Calu3 (cell line): ENCODE results near the gene PIK3C3. TPM values are rescaled to one million over a fixed set of nuclear protein-coding genes. Genes with fewer than 3 reads are reported as not detected.

Source experiments
- BruUV-seq: library from RNA; stranded (reverse); fragments of 400-500 nt; replicated peaks from 2 replicates; lab custom pipeline; 2021; lab: Mats Ljungman, UMichigan
- CTCF ChIA-PET: fragments of 300-600 bp; sonication (Branson Sonifier 250); formaldehyde crosslinking; loops from one replicate; lab custom pipeline; 2022; ENCODE audit warnings: antibody characterized with exemption; lab: Charles Lee
- DNase-seq: peaks from one replicate; pipeline ENCODE4 v3.0.0; 2022
- H3K27ac Mint-ChIP-seq: one replicate; pipeline ENCODE4 v1.8.0; 2022; ENCODE audit warnings: mixed read lengths; ENCODE audit not compliant: unreplicated experiment
- H3K27me3 Mint-ChIP-seq: one replicate; pipeline ENCODE4 v1.8.0; 2022; ENCODE audit warnings: mixed read lengths; ENCODE audit not compliant: unreplicated experiment
- H3K36me3 Mint-ChIP-seq: one replicate; pipeline ENCODE4 v1.8.0; 2022; ENCODE audit warnings: mild to moderate bottlenecking, moderate library complexity, mixed read lengths; ENCODE audit not compliant: insufficient read depth, unreplicated experiment
- H3K4me1 Mint-ChIP-seq: one replicate; pipeline ENCODE4 v1.8.0; 2022; ENCODE audit warnings: mild to moderate bottlenecking, low read depth, mixed read lengths; ENCODE audit not compliant: unreplicated experiment
- H3K4me3 Mint-ChIP-seq: one replicate; pipeline ENCODE4 v1.8.0; 2022; ENCODE audit warnings: mild to moderate bottlenecking, low read depth, moderate library complexity, mixed read lengths; ENCODE audit not compliant: unreplicated experiment
- H3K9me3 Mint-ChIP-seq: one replicate; pipeline ENCODE4 v1.8.0; 2022; ENCODE audit warnings: low read depth, mixed read lengths; ENCODE audit not compliant: unreplicated experiment
- intact Hi-C: fragments of 100-400 bp; cut with micrococcal nuclease; formaldehyde crosslinking; loops from one replicate; pipeline ENCODE4 v1.10.0; 2022; ENCODE audit not compliant: unreplicated experiment
- total RNA-seq: library from RNA; stranded (reverse); gene quantifications from 2 replicates; pipeline ENCODE4 v1.2.3, GENCODE V29; 2022
- TF ChIP-seq, protein P1 (sequence below): fragments of 200-600 bp; IDR thresholded peaks from one replicate; pipeline ENCODE4 v1.8.0; 2022; ENCODE audit warnings: antibody characterized with exemption; ENCODE audit not compliant: unreplicated experiment

The PIK3C3 gene
- total RNA-seq, 1 experiment from 2014 or later, result 32.9 TPM

- no peak for DNase-seq
- H3K36me3 Mint-ChIP-seq, result peaks cover 7% of the 10 kb centered on the region
- H3K9me3 Mint-ChIP-seq, result no peaks in the 10 kb centered on the region
- TF ChIP-seq, protein P1, sequence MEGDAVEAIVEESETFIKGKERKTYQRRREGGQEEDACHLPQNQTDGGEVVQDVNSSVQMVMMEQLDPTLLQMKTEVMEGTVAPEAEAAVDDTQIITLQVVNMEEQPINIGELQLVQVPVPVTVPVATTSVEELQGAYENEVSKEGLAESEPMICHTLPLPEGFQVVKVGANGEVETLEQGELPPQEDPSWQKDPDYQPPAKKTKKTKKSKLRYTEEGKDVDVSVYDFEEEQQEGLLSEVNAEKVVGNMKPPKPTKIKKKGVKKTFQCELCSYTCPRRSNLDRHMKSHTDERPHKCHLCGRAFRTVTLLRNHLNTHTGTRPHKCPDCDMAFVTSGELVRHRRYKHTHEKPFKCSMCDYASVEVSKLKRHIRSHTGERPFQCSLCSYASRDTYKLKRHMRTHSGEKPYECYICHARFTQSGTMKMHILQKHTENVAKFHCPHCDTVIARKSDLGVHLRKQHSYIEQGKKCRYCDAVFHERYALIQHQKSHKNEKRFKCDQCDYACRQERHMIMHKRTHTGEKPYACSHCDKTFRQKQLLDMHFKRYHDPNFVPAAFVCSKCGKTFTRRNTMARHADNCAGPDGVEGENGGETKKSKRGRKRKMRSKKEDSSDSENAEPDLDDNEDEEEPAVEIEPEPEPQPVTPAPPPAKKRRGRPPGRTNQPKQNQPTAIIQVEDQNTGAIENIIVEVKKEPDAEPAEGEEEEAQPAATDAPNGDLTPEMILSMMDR, result no peak
- H3K27ac Mint-ChIP-seq, result no peak overlapping the region
- H3K4me3 Mint-ChIP-seq, result no peak overlapping the region
- BruUV-seq, result no TSS peak
- H3K27me3 Mint-ChIP-seq, result no peaks in the 10 kb centered on the region
- no peaks in the 10 kb centered on the region for H3K4me1 Mint-ChIP-seq
- CTCF ChIA-PET, result no interaction called here
- intact Hi-C loops, result no loop called here
These were observed 37.0 kb downstream of the PIK3C3 start for GRCh38 chr18:41992066-41992465.

- TF ChIP-seq, protein P1, result no peak
- no peak overlapping the region for H3K27ac Mint-ChIP-seq
- H3K4me3 Mint-ChIP-seq, result no peak overlapping the region
- DNase-seq, result no peak
- H3K4me1 Mint-ChIP-seq, result no peaks in the 10 kb centered on the region
- no peaks in the 10 kb centered on the region for H3K9me3 Mint-ChIP-seq
- no TSS peak for BruUV-seq
- CTCF ChIA-PET, result no interaction called here
- intact Hi-C loops, result no loop called here
- H3K27me3 Mint-ChIP-seq, result no peaks in the 10 kb centered on the region
- peaks cover 7% of the 10 kb centered on the region for H3K36me3 Mint-ChIP-seq
These were observed 37.7 kb downstream of the PIK3C3 start for GRCh38 chr18:41992703-41993102.

GRCh38 chr18:41993151-41993550 lies 38.1 kb downstream of the PIK3C3 start:
- Mint-ChIP-seq H3K9me3 (no peaks in the 10 kb centered on the region), H3K4me1 (no peaks in the 10 kb centered on the region), H3K4me3 (no peak overlapping the region), H3K27me3 (no peaks in the 10 kb centered on the region), H3K36me3 (peaks cover 7% of the 10 kb centered on the region), H3K27ac (no peak overlapping the region)
- TF ChIP-seq, protein P1, result no peak
- no TSS peak for BruUV-seq
- DNase-seq, result no peak
- intact Hi-C loops, result no loop called here
- CTCF ChIA-PET, result no interaction called here

DNA sequence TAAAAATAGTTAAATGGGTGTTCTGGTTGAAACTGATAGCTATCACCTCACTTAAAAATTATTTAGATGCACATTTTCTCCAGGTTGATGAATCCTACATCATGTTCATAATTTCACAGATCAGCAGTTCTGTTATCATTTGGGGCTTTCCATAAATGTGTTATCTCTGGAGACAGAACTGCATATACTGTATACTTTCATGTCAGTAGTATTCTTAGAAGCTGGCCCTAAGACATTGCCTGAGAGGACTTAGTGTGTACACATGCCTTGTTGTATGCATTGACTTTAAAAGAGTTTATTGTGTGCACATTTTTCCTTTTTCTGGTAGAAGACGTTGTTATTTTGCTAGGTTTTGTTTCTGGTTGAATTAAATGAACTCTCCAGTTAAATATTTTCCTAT lies 41.0 kb downstream of the PIK3C3 start:
- Mint-ChIP-seq H3K4me3 (no peak overlapping the region), H3K27ac (no peak overlapping the region), H3K9me3 (no peaks in the 10 kb centered on the region), H3K4me1 (no peaks in the 10 kb centered on the region), H3K36me3 (peaks cover 12% of the 10 kb centered on the region), H3K27me3 (no peaks in the 10 kb centered on the region)
- intact Hi-C loops, result no loop called here
- TF ChIP-seq, protein P1, result no peak
- DNase-seq, result no peak
- BruUV-seq, result no TSS peak
- CTCF ChIA-PET, result no interaction called here
